GM19463 (cell line): ENCODE data around the gene CEACAM1.
"Not testable (repeated sequence)": the region's sequence is repeated elsewhere in the genome, so short reads cannot be mapped to it uniquely, and the experiment has no call there.

Source experiments
- ATAC-seq: cut with Tn5 transposase; IDR thresholded peaks from one replicate; pipeline ENCODE4 v1.9.1; 2021; ENCODE audit warnings: mild to moderate bottlenecking, moderate library complexity; ENCODE audit not compliant: unreplicated experiment

Gene CEACAM1

DNA sequence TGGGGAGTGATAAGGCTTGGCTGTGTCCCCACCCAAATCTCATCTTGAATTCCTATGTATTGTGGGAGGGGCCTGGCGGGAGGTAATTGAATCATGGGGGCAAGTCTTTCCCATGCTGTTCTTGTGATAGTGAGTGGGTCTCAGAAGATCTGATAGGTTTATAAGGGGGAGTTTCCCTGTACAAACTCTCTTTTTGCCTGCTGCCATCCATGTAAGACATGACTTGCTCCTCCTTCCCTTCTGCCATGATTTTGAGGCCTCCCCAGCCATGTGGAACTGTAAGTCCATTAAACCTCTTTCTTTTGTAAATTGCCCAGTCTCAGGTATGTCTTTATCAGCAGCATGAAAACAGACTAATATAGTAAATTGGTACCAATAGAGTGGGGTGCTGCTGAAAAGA is 20.8 kb upstream of the CEACAM1 start:
- not testable (repeated sequence) for ATAC-seq

DNA sequence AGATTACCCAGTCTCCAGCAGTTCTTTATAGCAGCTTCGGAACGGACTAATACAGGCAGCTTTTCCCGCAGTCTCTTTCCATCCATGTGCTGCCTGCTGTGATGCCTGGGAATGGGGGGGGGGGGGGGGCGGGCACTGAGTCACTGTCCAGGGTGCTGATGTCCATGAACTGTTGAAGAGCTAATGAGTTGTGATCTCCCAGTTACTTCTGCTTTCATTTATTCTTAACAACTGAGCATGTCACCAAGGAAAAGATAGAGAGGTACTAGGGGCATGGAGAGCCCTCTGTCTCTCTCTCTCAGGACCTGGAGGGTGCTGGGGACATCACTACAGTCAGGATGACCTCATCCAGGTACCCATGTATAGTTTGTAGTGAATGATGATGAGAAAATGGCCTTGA is 20.3 kb upstream of the CEACAM1 start:
- ATAC-seq = no peak

DNA sequence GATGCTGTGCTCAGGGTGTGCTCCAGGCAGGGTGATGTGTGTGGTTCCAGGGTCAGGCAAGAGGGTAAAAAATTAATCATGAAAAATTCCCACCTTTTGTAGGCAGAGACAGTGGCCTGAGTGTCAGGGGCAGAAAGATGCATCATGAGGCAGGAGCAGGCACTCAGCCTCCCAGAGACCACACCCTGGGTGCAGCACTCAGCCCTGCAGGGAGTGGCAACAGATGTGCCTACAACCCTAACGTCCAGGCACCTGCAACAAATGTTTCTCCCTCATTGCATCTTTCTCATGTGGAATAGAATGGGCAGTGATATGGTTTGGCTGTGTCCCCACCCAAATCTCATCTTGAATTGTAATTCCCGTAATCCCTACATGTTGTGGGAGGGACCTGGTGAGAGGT is 19.6 kb upstream of the CEACAM1 start:
- ATAC-seq = no peak

DNA sequence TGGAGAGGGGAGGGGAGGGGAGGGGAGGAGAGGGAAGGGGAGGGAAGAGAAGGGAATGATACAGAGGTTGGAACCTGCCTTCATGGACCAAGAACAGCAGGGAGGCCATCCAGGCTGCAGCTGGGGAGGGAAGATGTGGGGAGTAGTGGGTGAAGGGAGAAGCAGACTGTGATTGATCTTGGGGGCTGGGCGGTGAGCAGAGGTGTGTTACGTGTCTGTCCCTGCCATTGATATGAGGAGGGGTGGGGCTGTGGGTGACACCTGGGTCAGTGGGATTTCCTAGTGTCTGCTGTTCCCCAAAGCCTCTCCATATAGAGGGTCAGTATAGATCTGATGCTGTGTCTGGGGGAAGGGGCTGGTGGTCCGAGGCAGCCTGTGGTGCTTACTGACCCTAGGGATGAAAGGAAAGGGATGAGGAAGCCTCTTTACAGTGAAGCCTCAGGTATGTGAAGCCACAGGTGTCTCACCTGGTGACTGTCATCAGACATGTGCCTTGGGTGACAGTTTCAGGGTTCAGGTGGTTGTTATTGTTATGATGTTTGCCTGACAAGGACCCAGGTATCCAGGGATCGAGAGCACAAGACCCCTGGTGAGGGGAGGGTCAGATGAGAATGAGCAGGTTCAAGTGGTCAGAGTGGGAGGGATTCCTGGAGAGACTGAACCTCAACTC is 18.7 kb upstream of the CEACAM1 start:
- no peak for ATAC-seq

DNA sequence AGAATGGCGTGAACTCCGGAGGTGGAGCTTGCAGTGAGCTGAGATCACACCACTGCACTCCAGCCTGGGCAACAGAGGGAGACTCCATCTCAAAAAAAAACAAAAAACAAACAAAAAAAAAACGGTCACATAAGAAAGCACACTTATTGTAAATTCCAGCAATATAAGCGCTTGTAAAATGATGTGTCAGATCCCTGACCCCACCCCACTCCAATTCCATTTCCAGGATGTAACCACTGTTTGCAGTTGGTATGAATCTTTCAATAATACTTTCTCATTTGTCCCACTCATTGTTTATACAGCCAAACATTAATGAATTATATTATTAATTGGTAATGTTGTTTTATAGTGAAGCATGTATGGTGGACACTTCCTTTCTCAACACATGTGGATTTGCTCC is 15.9 kb upstream of the CEACAM1 start:
- ATAC-seq = no peak

DNA sequence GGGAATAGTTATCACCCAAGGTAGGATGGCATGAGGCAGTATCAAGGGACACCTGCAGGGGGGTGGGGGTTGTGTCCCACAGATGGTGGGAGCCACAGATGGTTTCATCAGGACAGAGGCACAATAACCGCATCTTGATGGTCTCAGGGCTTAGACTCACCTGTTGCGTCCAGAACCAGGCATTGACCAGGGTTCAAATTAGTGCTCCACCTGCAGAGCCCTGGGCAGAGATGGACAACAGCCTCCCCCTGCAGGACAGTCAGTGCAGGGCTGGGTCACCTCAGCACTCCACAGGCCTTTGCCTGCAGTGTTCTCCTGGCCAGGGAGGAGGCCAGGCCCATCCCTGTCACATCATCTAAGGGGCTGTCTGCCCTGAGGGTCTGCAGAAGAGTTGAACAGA is 14.5 kb upstream of the CEACAM1 start:
- no peak for ATAC-seq

DNA sequence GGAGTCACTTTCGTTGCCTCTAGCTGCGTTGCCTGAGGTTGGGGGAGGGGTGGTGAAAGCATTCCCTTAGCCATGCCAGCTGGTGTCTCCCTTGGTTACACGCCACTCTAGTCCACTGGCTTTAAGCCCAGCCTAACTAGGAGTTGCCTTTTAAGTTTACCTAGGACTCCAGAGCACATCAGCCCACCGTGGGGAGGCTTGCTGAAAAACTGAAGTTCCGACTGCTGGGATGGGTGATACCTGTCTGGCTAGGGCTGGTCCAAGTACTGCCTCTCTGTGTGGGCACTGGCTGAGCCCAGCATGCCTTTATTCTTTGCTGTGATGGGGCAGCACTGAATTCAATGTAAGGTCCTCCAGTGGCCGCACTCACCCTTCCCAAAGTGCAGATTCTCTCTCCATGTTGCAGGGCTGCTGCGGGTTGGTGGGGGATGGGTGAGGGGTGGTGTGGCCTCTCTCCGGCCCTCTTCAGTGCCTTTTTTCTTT is 11.8 kb upstream of the CEACAM1 start:
- no peak for ATAC-seq

DNA sequence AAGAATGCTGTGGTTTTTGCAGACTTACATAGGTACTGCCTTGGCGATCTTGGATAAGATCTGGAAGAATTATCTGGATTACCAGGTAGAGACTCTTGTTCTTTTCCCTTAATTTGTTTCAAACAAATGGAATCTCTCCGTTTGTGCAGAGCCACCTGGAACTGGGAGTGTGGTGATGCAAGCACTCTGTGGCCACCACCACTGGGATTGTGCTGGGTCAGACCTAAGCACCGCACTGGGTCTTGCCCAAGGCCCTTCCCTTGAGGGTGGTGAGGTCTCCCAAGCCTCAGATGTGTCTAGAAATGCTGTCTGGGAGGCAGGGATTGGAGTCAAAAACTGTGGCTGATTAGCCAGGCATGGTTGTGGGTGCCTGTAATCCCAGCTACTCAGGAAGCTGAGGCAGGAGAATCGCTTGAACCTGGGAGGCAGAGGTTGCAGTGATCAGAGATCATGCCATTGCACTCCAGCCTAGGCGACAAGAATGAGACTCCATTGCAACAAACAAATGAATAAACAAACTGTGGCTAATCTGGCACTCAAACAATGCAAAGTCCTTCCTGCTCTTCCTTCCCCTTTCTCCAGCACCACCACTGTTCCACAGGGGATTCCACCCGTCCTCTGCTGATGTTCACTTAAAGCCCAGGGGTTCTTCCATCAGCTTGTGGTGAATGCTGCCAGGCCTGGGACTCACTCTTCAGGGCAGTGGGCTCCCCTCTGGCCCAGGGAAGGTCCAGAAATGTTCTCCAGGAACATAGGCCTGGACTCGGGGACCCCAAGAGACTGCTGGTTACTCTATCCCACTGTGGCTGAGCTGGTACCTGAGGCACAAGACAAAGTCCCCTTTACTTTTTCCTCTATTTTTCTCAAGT is 10.8 kb upstream of the CEACAM1 start:
- ATAC-seq = no peak

DNA sequence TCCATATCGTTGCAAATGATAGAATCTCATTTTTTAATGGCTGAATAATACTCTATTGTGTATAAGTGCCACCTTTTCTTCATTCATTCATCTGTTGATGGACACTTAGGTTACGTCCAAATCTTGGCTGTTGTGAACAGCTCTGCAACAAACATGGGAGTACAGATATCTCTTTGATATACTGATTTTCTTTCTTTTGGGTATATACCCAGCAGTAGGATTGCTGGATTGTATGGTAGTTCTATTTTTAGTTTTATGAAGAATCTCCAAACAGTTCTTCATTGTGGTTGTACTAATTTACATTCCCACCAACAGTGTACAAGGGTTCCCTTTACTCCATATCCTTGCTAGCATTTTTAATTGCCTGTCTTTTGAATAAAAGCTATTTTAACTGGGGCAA is 7.0 kb upstream of the CEACAM1 start:
- ATAC-seq = not testable (repeated sequence)

DNA sequence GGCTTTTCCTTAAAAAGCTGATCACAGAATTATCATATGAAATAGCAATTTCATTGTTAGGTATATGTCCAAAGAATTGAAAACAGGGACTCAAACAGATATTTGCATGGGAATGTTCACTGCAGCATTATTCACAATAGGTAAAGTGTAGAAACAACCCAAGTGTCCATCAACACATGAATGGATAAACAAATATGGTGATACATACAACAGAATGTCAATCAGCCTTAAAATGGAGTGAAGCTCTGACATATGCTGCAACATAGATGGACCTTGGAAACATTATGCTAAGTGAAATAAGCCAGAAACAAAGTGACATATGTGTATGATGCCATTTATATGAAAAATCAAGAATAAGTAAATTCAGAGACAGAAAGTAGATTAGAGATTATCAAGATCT is 6.1 kb upstream of the CEACAM1 start:
- no peak for ATAC-seq

DNA sequence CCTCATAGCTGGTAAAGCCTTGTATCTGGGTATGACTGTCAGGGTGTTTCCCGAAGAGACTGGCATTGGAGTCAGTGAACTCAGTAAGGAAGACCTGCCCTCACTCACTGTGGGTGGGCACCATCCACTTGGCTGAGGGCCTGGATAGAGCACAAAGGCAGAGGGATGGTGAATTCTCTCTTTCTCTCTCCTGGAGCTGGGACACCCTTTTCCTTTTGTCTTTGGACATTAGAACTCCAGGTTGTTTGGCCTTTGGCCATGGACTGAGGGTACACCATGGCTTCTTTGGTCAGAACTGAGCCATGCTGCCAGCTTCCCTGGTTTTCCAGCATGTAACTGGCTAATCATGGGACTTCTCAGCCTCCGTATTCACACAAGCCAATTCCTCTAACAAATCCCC is 4.6 kb upstream of the CEACAM1 start:
- ATAC-seq = no peak

DNA sequence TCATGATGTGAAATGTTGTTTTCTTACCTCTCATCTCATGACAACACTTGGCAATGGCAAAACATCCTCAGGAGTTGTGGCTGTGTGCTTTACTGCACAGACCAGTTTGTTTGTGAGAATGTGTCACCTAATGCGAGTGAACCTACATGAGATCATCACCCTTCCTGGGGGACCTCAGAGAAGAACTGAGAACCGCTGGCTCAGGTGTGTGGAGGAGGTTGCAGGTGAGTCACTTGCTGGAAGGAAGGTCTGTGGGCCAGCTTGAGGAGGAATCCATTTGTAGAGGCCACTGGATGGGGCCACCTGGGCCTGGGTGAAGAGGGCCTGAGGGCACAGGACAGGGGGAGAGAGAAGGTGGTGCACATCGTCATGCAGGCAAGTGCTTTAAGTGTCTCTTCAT is 3.0 kb upstream of the CEACAM1 start:
- no peak for ATAC-seq

DNA sequence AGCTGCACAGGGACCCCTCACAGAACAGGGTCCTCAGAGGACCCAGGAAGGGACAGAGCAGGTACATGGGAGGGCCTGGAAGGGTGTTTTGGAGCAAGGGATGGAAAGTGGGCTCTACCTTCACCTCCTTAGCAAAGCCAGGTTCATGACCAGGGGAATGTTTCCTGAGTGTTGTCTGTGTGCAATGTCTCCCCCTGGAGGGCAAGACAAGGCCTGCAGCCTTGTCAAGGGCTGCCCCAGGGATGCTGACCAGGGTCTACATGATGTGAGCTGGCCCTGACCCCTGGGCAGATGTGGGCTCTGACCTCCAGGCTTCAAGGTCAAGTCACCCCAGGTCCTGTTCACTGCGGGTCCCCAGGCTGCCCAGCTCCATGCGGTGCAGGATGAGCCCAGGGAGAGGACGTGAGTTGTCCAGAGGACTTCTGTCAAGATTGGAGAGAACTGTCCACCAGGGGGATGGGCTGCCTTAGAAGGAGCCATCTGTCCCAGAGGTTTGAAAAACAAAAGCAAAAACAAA is 1.0 kb upstream of the CEACAM1 start:
- ATAC-seq = peak; percentile 47

DNA sequence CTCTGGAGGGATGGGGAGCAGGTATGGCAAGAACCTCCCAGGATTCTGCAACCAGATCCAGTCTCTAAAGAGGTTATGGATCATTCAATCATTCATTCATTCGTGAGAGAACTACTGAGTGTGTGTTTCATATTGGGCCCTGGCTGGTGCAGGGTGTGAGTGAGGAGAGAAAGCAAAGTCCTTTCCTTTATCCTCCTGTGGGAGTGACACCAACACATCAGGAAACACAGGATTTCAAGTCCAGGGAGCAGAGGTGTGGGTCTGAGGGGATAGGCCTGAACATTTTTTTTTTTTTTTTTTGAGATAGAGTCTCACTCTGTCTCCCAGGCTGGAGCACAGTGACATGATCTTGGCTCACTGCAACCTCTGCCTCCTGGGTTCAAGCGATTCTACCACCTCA is 3.3 kb downstream of the CEACAM1 start:
- no peak for ATAC-seq

DNA sequence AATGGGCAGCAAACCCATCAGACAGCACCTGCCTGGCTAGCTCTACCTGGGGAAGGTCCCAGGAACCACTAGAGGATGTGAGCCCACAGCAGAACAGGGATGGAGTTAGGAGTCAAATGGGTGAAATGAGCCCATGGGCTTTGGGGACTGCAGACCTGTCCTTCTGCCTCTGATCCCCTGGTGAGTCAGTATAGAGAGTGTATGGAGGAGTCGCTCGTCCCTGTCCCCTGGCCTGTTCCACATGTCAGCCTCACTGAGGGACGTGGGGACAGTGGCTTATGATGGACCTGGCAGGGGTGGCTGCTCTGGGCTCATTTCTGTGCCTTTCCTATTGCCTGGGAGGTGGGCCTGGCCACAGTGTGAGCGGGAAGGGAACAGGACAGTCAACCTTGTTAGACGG is 4.0 kb downstream of the CEACAM1 start:
- ATAC-seq = no peak

DNA sequence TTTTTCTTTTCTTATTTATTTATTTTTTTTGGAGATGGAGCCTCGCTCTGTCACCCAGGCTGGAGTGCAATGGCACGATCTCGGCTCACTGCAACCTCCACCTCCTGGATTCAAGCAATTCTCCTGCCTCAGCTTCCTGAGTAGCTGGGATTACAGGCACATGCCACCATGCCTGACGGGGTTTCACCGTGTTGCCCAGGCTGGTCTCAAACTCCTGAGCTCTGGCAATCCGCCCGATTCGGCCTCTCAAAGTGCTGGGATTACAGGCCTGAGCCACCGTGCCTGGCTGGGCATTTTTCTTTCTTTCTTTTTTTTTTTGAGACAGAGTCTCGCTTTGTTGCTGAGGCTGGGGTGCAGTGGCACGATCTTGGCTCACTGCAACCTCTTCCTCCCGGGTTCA is 6.0 kb downstream of the CEACAM1 start:
- ATAC-seq = not testable (repeated sequence)

DNA sequence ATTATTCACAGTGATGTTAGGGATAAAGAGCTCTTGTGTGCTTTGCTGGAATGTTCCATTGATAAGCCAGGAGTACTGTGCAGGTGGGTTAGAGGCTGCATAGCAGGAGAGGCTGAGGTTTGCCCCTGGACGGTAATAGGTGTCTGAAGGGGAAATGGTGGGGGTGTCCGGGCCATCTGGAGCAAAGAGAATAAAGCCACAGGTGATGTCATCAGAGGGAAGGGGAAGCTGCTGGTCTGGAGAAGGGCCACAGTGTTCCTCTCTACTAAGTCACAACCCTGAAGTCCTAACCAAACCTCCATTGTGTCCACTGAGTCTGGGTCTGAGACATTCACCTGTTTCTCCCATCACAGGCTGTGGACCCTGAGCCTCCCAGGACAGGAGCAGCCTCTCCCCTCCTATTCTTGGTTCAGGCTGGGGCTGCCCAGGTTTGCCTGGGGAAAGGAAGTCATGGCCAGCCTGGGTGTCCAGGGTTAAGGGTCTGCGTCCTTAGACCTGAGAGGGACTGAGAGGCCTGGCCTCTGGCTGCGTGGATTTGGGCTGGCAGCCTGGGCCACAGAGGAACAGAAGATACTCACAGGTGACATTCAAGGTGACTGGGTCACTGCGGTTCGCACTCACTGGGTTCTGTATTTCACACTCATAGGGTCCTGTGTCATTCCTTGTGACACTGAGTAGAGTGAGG is 6.8 kb downstream of the CEACAM1 start:
- ATAC-seq = no peak

DNA sequence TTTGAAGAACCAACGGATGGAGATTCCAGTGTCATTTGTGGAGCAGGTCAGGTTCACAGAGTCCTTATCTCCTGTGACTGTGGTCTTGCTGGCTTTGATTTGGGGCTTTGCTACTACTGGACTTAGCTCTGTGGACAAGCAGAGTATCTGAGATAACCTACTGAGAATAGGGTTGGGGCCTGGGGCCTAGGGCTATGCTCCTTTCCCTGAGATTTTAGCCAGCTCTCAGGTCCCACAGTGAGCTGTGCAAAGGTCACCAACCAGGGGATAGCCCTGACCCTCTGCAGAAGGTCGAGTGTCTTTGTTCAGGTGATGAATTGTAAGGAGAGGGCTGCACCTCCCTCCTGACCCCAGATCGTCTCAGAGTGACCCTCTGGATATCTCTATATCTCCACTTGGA is 9.2 kb downstream of the CEACAM1 start:
- ATAC-seq = no peak

DNA sequence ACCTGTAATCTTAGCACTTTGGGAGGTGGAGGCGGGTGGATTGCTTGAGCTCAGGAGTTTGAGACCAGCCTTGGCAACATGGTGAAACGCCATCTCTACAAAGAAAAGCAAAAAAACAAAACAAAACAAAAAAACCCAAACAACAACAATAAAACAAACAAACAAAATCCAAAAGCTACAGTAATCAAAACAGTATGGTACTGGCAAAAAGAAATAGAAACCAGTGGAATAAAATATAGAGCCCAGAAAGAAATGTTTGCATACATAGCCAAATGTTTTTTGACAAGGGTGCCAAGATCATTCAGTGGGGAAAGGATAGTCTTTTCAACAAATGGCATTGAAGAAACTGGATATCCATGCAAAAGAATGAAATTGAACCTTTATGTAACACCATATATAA is 11.5 kb downstream of the CEACAM1 start:
- no peak for ATAC-seq

DNA sequence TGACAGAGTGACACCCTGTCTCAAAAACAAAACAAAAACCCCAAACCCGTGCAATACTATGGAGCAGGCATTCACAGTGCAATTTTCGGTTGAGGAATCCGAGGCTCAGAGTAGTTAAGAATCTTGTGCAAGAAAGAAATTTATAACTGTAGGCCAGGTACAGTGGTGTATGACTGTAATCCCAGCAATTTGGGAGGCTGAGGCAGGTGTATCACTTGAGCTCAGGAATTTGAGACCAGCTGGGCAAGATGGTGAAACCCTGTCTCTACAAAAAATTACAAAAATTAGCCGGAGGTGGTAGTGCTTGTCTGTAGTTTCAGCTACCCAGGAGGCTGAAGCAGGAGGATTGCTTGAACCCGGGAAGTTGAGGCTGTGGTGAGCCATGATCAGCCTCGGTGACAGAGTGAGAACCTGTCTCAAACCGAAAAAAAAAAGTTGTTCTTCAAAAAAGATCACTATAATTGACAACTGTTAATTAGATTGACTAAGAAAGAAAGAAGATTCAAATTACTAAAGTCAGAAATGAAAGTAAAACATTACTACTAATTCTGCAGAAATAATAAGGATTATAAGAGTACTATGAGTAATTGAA is 12.9 kb downstream of the CEACAM1 start:
- ATAC-seq = no peak

DNA sequence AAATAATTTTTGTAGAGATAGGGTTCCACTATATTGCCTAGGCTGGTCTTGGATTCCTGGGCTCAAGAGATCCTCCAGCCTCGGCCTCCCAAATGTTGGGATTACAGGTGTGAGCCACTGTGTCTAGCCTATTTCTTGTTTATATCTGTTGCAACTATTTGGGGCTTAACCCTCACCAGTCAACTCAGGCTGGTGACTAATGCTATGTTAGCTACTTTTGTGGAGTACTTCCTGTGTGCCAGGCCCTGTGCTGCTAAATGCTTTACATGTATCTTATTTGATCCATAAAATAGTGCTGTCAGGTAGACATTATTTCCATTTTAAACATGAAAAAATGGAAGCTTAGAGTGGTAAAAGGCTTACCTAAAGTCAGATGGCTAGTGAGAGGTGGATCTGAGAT is 13.8 kb downstream of the CEACAM1 start:
- ATAC-seq = no peak
